IMR-90 (cell line): ENCODE measurements around the gene CUTA. TPM values are rescaled to one million over a fixed set of nuclear protein-coding genes. Genes with fewer than 3 reads are reported as not detected.

Source experiments
- ATAC-seq: fragments of 200-7000 bp; cut with Tn5 transposase; 2 replicates; pipeline ENCODE4 v1.9.1; 2020; ENCODE audit warnings: low read depth, mild to moderate bottlenecking, moderate library complexity
- BruUV-seq: library from RNA; stranded (reverse); fragments of 400-500 nt; replicated peaks from 2 replicates; lab custom pipeline; 2021; lab: Mats Ljungman, UMichigan
- CTCF ChIA-PET: fragments of 300-600 bp; formaldehyde crosslinking; extraction: SDS; loops from one replicate; lab custom pipeline; 2021; ENCODE audit warnings: antibody characterized with exemption; lab: Yijun Ruan, JAX
- POLR2A ChIA-PET: fragments of 300-600 bp; sonication (Branson Sonifier 250); formaldehyde crosslinking; loops from one replicate; lab custom pipeline; 2022; ENCODE audit warnings: antibody characterized with exemption; ENCODE audit not compliant: unreplicated experiment; lab: Charles Lee
- DNase-seq: peaks from one replicate; pipeline ENCODE4 v3.0.0; 2013
- H2AFZ ChIP-seq: replicated peaks from 2 replicates; pipeline ENCODE3; 2013; ENCODE audit warnings: low read length, mild to moderate bottlenecking; ENCODE audit not compliant: poor library complexity
- H2AK5ac ChIP-seq: 2 replicates; pipeline ENCODE4 v1.6.1; 2013; ENCODE audit warnings: low read depth, low read length, inconsistent platforms
- H2AK9ac ChIP-seq: replicated peaks from 2 replicates; pipeline ENCODE3; 2013; ENCODE audit warnings: mild to moderate bottlenecking, low read depth, low read length, moderate library complexity; ENCODE audit not compliant: poor library complexity
- H2BK120ac ChIP-seq: 2 replicates; pipeline ENCODE4 v1.6.1; 2013; ENCODE audit warnings: low read depth, low read length, inconsistent platforms
- H2BK15ac ChIP-seq: 3 replicates; pipeline ENCODE4 v1.6.1; 2013; ENCODE audit warnings: low read depth, low read length, inconsistent platforms
- H2BK20ac ChIP-seq: 2 replicates; pipeline ENCODE4 v1.6.1; 2013; ENCODE audit warnings: low read depth, mild to moderate bottlenecking, inconsistent platforms, low read length, moderate library complexity
- H2BK5ac ChIP-seq: 2 replicates; pipeline ENCODE4 v1.6.1; 2013; ENCODE audit warnings: mild to moderate bottlenecking, low read depth, low read length, inconsistent platforms; ENCODE audit not compliant: poor library complexity, severe bottlenecking
- H3K14ac ChIP-seq: replicated peaks from 2 replicates; pipeline ENCODE4 v1.6.1; 2013; ENCODE audit warnings: low read depth, low read length, inconsistent platforms
- H3K18ac ChIP-seq: 2 replicates; pipeline ENCODE4 v1.6.1; 2013; ENCODE audit warnings: low read depth, low read length, control low read depth
- H3K23ac ChIP-seq: 2 replicates; pipeline ENCODE4 v1.6.1; 2013; ENCODE audit warnings: low read depth, low read length, inconsistent platforms
- H3K27ac ChIP-seq: 2 replicates; pipeline ENCODE4 v1.5.1; 2013; ENCODE audit warnings: mild to moderate bottlenecking, control low read depth, low read length; ENCODE audit not compliant: insufficient read depth
- H3K27me3 ChIP-seq: 2 replicates; pipeline ENCODE4 v1.6.1; 2013; ENCODE audit warnings: low read length; ENCODE audit not compliant: control insufficient read depth, insufficient read depth
- H3K36me3 ChIP-seq: 2 replicates; pipeline ENCODE4 v1.6.1; 2013; ENCODE audit warnings: low read length, mixed read lengths; ENCODE audit not compliant: control insufficient read depth, insufficient read depth
- H3K4ac ChIP-seq: 2 replicates; pipeline ENCODE4 v1.6.1; 2013; ENCODE audit warnings: low read depth, low read length, inconsistent platforms
- H3K4me1 ChIP-seq: 2 replicates; pipeline ENCODE4 v1.6.1; 2013; ENCODE audit warnings: low read length, mixed read lengths; ENCODE audit not compliant: control insufficient read depth, insufficient read depth
- H3K4me2 ChIP-seq: 2 replicates; pipeline ENCODE4 v1.6.1; 2013; ENCODE audit warnings: low read depth, mild to moderate bottlenecking, control low read depth, low read length, moderate library complexity
- H3K4me3 ChIP-seq: 2 replicates; pipeline ENCODE4 v1.5.1; 2013; ENCODE audit warnings: low read depth, mild to moderate bottlenecking, control low read depth, low read length, moderate library complexity; ENCODE audit not compliant: insufficient read depth
- H3K56ac ChIP-seq: 2 replicates; pipeline ENCODE4 v1.6.1; 2013; ENCODE audit warnings: low read length, inconsistent platforms; ENCODE audit not compliant: insufficient read depth; ENCODE audit errors: extremely low read depth
- H3K79me1 ChIP-seq, 2 experiments: 2 replicates each; pipeline ENCODE4 v1.6.1; 2013; ENCODE audit warnings: low read length in 2 of 2, inconsistent platforms in 1 of 2, low read depth in 1 of 2
- H3K9ac ChIP-seq: 2 replicates; pipeline ENCODE4 v1.6.1; 2013; ENCODE audit warnings: low read depth, low read length, control low read depth
- H3K9me1 ChIP-seq: 2 replicates; pipeline ENCODE4 v1.6.1; 2013; ENCODE audit warnings: low read length, inconsistent platforms; ENCODE audit not compliant: insufficient read depth
- H3K9me3 ChIP-seq: 2 replicates; pipeline ENCODE4 v1.6.1; 2013; ENCODE audit warnings: low read length; ENCODE audit not compliant: control insufficient read depth, insufficient read depth
- H4K20me1 ChIP-seq: 2 replicates; pipeline ENCODE4 v1.6.1; 2013; ENCODE audit warnings: low read length, inconsistent platforms; ENCODE audit not compliant: insufficient read depth
- H4K5ac ChIP-seq: 2 replicates; pipeline ENCODE4 v1.6.1; 2013; ENCODE audit warnings: mild to moderate bottlenecking, low read depth, low read length, control low read depth
- H4K8ac ChIP-seq, 2 experiments: 2 replicates each; pipeline ENCODE4 v1.6.1; 2013; ENCODE audit warnings: low read depth in 2 of 2, low read length in 2 of 2, control low read depth in 1 of 2, inconsistent platforms in 1 of 2
- H4K91ac ChIP-seq: 2 replicates; pipeline ENCODE4 v1.6.1; 2013; ENCODE audit warnings: low read depth, low read length, inconsistent platforms; ENCODE audit not compliant: insufficient read depth
- CTCF ChIP-seq: conservative IDR thresholded peaks from 2 replicates; pipeline ENCODE4 v1.5.1; 2012; ENCODE audit warnings: mild to moderate bottlenecking, low read depth, low read length, improper control_type of control experiment
- WGBS, 2 experiments: methylation state at CpG; one replicate each; pipeline versions ENCODE4 v1.1.5 to v1.1.7; 2013; ENCODE audit warnings: missing lambda C conversion rate in 2 of 2; ENCODE audit not compliant: insufficient read length in 1 of 2; ENCODE audit errors: extremely low coverage in 2 of 2; 5-methylcytosine and 5-hydroxymethylcytosine counted together
- dilution Hi-C: fragments of 300-500 bp; cut with HindIII; formaldehyde crosslinking; loops from one replicate; pipeline ENCODE4 v1.14.3; 2018; ENCODE audit warnings: low sequenced_read_pairs; ENCODE audit not compliant: unreplicated experiment
- in situ Hi-C: fragments of 300-500 bp; cut with MboI; formaldehyde crosslinking; loops from 3 replicates; pipeline ENCODE4 v1.14.3; 2019; ENCODE audit warnings: low sequenced_read_pairs, inconsistent platforms, mixed read lengths
- intact Hi-C: fragments of 100-400 bp; cut with micrococcal nuclease; formaldehyde crosslinking; loops from 2 replicates; pipeline ENCODE4 v1.10.0; 2022
- polyA plus RNA-seq, 3 experiments: library from polyadenylated mRNA; depleted of rRNA; stranded (reverse); fragments of >200 nt; gene quantifications; 2 replicates each; pipeline ENCODE4 v1.2.3, GENCODE V29; 2012; ENCODE audit warnings: low replicate concordance in 1 of 3
- total RNA-seq: library from RNA; depleted of rRNA; stranded (reverse); fragments of >200 nt; gene quantifications from 2 replicates; pipeline ENCODE4 v1.2.3, GENCODE V29; 2012

CUTA gene
- total and polyA plus RNA-seq, 2 of the 4 experiments (the other 2 are of a cell fraction): 136 to 427 TPM

- TF ChIP-seq CTCF: no peak
- CTCF ChIA-PET: no interaction called here
These were observed 40.7 kb downstream of the CUTA start for GRCh38 chr6:33377171-33377570.

More at GRCh38 chr6:33377171-33377570, 40.7 kb downstream of the CUTA start:
- in situ Hi-C loops (no loop called here), intact Hi-C loops (no loop called here), dilution Hi-C loops (no loop called here)
- Histone ChIP-seq H4K91ac (no peak overlapping the region), H3K4me1 (no peaks in the 10 kb centered on the region), H3K56ac (no peak overlapping the region), H2BK5ac (no peak overlapping the region), H3K79me1 (no peaks in the 10 kb centered on the region), H2BK20ac (no peak overlapping the region), H3K4me3 (no peak overlapping the region), H3K4ac (no peak overlapping the region), H3K9me1 (no peaks in the 10 kb centered on the region), H3K36me3 (no peaks in the 10 kb centered on the region), H2AK9ac (no peak overlapping the region), H4K20me1 (no peaks in the 10 kb centered on the region), H3K27me3 (peaks cover 4% of the 10 kb centered on the region; the same call in 1 of the 2 replicates), H3K9ac (no peak overlapping the region), H3K18ac (no peak overlapping the region), H3K27ac (no peak overlapping the region), H2AFZ (no peak overlapping the region), H3K14ac (no peak overlapping the region), H3K23ac (no peak overlapping the region), H2BK120ac (no peak overlapping the region), H2BK15ac (no peak overlapping the region), H4K5ac (no peak overlapping the region), H3K9me3 (no peaks in the 10 kb centered on the region), H4K8ac (no peak overlapping the region), H3K4me2 (no peak overlapping the region), H2AK5ac (no peak overlapping the region)
- DNase-seq (no peak), ATAC-seq (no peak)
- no TSS peak for BruUV-seq
- 92% methylated on average over 2 of the region's 4 CpGs; no CpG with 5 or more reads in 1 of the 2 experiments for WGBS, 2 experiments
- POLR2A ChIA-PET: no interaction called here
